Measurements from ENCODE around the gene TRPM6.
A peak's percentile ranks its signal among the peaks of the same experiment; 100 is the strongest.
"Not testable (repeated sequence)": the region's sequence is repeated elsewhere in the genome, so short reads cannot be mapped to it uniquely, and the experiment has no call there.

Gene TRPM6

DNA sequence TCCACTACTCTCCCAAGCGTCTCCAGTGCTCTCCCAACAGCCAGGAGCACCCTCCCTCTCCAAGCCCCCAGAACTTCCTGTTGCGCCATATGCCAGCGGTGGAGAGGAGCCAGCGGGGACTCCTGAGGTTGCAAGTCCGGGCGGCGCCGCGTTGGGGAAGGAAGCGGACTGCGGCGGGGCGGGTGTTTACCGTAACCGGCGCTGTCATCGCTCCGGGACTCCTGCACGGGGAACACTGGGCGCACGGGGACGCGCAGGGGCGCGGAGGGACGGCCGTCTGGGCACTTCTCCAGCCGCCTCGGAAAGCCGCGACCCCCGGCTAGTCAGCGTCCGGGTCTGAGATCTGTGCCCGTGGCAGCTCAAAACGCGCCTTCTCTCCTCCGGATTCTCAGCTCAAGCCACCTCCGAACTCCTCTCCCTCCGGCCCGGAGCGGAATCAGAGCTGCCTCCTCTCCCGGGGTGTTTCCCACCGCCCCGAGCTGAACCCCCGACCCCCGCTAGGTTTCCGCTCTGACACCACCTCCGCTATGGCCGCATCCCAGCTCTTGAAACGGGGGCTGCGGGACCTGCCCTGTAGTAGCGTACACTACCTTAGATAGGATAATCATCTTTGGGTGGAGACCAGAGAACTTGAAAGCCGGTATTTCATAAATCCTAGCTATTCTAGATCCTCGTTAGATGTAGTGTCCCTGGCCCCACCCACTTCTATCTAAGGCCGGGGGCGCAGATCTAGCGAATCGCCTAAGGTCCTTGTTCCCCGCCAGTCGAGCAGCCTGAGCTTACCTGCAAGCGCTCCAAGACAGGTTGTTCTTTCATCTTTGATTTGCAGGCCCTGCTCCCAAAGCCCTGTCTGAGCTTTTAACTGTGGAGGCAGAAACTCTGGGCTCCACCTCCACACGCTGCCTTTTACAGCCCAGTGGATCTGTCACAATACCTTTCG, at the start of gene TRPM6:
Gene TRPM6 (minus strand): TSS at position 881 of the 940 bp plus-strand sequence. CDS start 65 bp downstream, at position 816.
- peak; percentile 9 for DNase-seq

- DNase-seq = no peak
Measured at GRCh38 chr9:74935008-74935407, 47.3 kb upstream of the TRPM6 start.

DNA sequence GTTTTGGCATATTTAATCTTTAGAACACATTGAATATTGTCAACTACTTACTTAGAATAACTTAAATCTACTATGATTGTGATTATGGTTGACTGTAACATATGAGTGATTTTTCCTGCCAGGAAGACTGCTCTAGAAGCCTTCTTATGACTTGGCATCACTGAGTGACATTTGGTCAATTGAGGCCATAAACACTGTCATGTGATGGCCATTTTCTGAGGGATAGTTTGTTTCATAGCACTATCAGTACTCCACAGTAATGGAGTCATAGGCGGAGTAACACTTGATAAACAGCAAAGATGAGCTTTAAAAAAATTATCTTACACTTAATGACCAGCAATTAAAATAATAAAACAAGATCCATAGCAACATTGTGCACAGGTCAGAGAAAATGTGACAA, 34.0 kb upstream of the TRPM6 start:
- DNase-seq = no peak

DNA sequence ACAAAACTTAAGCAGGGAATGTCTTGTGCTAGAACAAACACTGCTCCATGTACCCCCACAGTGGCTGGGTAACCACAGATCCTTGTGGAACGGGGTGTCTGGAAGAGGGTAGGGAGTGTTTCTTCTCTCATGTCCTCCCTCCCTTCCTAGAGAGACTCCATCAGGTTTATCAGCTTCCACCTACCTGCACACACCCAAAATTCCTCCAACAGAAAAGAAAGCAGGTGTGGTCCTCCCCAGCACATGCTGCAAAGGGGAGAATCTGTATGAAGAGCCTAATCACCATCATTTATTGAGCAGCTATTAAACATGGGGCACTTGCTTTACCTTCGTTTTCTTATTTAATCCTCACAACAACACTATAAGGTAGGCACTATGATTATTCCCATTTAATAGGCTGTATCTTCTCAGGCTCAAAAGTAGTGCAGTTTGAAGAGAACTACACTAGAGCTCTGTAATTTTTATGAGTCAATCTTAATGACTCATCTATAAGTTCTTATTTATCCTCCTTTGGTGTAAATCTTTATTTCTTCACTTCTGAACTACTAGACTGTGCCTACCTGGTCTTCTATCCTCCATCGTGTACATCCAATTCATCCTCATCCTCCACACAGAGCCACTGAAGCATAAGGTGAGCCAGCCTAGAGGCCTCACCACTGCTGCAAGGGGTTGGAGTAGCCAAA, 33.4 kb upstream of the TRPM6 start:
- no peak for DNase-seq

DNA sequence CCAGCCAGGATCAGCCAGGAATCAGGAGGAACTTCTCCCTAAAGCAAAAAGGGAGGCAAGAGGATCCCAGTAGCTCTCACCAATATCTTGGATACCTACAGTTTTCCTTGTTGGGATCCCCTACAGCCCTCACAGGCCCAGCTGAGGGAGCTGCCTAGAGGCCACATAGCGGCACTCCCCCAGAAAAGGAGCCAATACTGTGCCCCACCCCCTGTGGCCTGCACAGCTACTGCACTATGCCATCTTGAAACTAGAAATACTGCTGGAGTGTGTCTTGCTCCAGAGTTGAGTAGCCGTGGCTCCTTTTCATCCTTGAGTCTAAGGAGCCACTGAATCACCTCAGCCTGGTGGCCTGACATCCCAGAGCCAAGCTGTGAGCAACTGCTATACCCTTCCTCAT, 22.3 kb upstream of the TRPM6 start:
- no peak for DNase-seq

DNA sequence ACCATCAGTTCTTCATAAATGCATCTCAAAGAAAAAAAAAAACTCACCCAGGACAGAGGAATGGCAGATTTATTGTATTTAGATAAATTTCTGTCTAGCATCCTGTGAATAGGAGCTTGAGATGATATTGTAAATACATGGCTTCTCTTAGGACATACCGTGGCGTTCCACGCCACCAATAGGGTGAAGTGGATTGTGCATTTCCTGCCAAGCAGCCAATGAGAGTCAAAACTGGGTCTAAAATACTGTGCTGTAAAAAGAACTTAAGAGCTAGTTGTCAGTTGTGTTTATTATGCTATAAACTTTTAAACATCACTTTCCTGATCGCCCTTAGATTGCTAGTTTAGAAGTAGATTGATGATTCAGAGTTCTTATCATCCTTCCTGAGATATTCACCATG, 20.9 kb upstream of the TRPM6 start:
- no peak for DNase-seq

DNA sequence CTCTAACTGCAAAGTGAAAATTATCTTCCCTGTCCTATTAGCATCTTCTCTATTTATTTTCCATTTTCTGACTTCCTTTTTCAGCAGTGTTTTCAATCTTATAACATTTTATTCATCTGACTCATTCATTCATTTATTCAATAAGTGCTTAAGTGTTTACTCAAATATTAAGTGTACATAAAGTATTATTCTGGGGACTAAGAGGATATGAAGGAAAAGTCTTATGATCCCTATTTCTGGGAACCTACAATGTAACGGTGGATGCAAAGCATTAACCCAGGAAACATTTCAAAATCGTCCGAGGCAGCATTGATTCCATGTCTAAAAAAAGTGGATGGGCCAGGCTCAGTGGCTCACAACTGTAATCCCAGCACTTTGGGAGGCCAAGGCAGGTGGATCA, 19.4 kb upstream of the TRPM6 start:
- DNase-seq = no peak

- DNase-seq = no peak
Measured at GRCh38 chr9:74901001-74901400, 13.3 kb upstream of the TRPM6 start.

DNA sequence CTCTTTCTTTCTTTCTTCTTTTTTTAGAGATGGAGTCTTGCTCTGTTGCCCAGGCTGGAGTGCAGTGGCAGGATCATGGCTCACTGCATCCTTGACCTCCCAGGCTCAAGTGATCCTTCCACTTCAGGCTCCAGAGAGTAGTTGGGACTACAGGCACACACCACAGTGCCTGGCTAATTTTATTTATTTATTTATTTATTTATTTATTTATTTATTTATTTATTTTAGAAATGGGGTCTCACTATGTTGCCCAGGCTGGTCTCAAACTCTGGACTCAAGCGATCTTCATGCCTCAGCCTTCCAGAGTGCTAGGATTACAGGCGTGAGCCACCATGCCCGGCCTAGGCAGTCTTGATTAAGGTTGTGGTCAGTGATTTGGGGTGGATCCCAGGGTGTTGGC, 728 bp upstream of the TRPM6 start:
- DNase-seq = not testable (repeated sequence)

DNA sequence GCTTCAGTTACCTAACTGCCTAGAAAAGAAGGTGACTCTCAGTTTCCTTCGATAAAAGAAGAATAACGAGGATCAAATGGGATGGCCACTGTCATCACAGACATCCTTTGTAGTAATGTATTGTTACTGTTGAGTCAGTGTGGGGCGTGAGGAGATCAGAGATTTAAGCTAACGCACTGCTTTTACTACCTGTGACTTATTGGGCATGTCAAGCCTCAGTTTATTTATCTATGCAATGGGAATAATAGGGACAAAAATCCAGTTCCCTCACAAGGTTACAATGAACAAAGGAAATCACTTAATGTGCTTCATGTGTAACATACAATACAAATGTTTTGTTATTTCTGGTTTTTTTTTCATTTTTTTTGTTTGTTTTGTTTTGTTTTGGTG, 255 bp upstream of the TRPM6 start:
- no peak for DNase-seq

DNA sequence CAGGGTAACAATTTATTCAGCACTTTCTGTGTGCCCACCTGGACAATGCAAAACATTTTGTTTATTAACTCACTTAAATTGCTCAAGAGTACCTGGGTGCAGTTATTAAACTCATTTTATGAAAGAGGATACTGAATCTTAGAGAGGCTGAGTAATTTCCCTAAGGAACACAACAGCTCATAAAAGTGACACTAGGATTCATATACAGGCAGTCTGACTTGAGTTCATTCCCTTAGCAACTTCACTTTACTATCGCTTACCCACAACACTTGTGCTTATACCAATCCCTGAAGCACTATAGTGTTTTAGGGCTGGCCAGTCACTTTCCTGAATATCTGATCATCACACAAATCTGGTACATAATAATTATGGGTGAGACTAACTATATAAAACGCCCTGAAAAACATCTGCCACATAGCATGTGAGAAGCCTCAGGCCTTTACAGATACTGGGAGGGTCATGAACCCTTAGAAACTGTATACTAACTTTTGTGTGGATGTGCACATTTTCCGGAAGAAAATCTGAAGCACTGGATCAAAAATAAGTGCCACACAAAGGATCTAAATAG, 11.3 kb downstream of the TRPM6 start:
- no peak for DNase-seq

DNA sequence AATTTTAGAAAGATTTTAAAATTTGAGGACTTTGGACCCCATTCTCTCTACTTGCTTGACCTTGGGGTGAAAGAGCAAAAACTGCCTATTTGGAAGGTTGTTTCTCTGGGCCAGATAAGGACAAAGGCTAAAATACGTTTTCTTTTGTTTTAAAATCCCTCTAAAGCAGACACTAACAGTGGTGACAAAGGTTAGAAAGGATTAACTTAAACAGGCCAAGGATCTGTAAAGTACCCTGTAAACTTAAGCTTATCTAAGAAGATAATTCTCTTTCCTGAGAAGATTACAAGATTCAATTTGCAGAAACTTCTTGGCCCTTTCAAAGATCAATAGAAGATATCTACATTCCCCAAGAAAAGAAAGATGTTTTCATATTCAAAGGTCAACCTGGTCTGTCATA, 12.1 kb downstream of the TRPM6 start:
- no peak for DNase-seq

GRCh38 chr9:74874220-74874619, 13.5 kb downstream of the TRPM6 start:
- DNase-seq = no peak

DNA sequence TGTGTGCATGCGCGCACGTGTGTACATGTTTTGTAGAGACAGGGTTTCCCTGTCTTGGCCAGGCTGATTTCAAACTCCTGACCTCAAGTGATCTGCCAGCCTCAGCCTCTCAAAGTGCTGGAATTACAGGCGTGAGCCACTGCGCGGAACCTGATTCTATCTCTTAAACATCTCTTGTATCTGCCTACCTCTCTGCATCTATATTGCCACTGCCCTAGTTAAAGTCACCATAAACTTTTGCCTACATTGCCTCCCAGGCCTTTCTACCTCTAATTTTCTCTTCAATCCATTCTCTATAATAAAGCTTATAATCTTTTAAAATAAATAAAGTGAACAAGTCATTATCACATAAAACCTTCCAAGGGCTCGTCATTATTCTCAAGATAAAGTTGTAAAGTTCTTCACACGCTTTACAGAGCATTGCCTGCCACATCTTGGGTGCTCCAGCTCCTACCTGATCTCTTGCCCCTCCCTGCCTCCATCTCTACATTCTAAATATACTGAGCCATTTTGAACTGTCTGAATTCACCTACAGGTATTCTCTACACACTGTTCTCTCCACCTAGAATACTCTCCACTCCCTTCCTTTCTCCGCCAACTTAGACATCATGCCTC, 15.0 kb downstream of the TRPM6 start:
- no peak for DNase-seq

- DNase-seq = no peak
Measured at GRCh38 chr9:74867483-74867882, 20.2 kb downstream of the TRPM6 start.

GRCh38 chr9:74865177-74865576, 22.5 kb downstream of the TRPM6 start:
- no peak for DNase-seq

GRCh38 chr9:74861773-74862474, 25.8 kb downstream of the TRPM6 start:
- DNase-seq = no peak

DNA sequence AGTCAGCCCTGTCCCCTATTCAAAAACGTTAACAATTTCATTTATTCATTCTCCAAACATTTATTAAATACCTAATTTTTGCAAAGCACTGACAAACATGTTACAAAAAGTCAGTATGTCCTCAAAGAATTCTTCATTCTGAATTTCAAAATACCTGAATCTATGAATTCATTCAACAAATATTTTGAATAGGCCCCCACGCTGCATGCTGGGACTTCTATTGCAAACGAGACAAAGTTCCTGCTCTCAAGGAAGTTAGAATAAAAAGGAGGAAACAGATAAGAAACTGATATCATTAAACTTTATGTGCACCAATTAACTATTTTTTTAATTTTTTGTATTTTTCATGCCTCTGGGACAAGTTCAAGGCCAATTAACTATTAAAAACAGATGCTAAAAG, 26.6 kb downstream of the TRPM6 start:
- no peak for DNase-seq

GRCh38 chr9:74860247-74860646, 27.5 kb downstream of the TRPM6 start:
- DNase-seq = not testable (repeated sequence)

DNA sequence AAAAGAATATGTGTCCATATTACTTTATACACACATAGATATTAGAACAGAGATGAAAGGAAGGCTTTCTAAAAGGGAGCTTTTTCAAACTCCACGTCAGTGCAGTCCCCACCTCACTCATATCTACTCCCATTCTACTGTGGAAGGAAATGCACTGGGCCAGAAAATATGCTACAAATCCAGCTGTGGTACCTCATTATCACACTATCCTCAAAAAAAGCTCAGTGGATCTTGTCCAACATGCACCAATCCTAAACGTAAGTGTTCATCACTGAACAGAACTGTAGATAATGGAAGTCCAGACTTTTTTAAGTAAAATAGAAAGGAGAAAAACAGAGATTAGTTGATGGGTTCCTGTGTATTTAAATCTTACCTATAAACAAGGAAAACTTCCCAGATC, 27.9 kb downstream of the TRPM6 start:
- DNase-seq = no peak

- no peak for DNase-seq
Measured at GRCh38 chr9:74858751-74859414, 28.8 kb downstream of the TRPM6 start.

- DNase-seq = no peak
Measured at GRCh38 chr9:74856989-74857388, 30.7 kb downstream of the TRPM6 start.
